Measurements from ENCODE around the gene NAALADL2.

The NAALADL2 gene

GRCh38 chr3:175383813-175384212 lies 524.7 kb downstream of the NAALADL2 start:
- no peak for DNase-seq (ENCODE audit: low read depth)
- TF ChIP-seq, protein P1, sequence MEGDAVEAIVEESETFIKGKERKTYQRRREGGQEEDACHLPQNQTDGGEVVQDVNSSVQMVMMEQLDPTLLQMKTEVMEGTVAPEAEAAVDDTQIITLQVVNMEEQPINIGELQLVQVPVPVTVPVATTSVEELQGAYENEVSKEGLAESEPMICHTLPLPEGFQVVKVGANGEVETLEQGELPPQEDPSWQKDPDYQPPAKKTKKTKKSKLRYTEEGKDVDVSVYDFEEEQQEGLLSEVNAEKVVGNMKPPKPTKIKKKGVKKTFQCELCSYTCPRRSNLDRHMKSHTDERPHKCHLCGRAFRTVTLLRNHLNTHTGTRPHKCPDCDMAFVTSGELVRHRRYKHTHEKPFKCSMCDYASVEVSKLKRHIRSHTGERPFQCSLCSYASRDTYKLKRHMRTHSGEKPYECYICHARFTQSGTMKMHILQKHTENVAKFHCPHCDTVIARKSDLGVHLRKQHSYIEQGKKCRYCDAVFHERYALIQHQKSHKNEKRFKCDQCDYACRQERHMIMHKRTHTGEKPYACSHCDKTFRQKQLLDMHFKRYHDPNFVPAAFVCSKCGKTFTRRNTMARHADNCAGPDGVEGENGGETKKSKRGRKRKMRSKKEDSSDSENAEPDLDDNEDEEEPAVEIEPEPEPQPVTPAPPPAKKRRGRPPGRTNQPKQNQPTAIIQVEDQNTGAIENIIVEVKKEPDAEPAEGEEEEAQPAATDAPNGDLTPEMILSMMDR (IDR thresholded peaks at IDR 0.05; ENCODE audit: low read length, missing control alignments), result no peak
- H3K4me3 ChIP-seq (replicated peaks; ENCODE audit: low read depth, low read length), result no peak overlapping the region

DNA sequence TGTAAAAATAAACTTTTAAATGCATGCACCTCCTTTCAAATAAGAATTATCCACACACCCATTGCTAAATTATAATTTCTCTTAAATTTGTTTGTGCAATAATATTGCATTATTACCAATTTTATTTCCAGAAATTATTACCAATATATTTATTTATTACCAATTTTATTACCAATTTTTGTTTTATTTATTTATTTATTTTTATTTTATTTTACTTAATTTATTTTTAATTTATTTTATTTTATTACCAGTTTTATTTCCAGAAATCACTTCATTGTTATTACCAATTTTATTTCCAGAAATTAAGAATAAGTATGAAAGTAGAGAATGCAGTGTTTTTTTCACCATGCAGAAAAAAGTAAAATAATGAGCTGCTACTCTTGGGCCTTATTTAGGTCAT lies 525.4 kb downstream of the NAALADL2 start:
- no peak for DNase-seq (ENCODE audit: low read depth)
- H3K4me3 ChIP-seq (replicated peaks; ENCODE audit: low read depth, low read length), result no peak overlapping the region
- TF ChIP-seq, protein P1 (IDR thresholded peaks at IDR 0.05; ENCODE audit: low read length, missing control alignments), result no peak

- peak; percentile 90 for DNase-seq (ENCODE audit: low read depth)
- no peak overlapping the region for H3K4me3 ChIP-seq (replicated peaks; ENCODE audit: low read depth, low read length)
- TF ChIP-seq, protein P1 (IDR thresholded peaks at IDR 0.05; ENCODE audit: low read length, missing control alignments), result no peak
Observed at GRCh38 chr3:175386630-175387029, 527.5 kb downstream of the NAALADL2 start.

DNA sequence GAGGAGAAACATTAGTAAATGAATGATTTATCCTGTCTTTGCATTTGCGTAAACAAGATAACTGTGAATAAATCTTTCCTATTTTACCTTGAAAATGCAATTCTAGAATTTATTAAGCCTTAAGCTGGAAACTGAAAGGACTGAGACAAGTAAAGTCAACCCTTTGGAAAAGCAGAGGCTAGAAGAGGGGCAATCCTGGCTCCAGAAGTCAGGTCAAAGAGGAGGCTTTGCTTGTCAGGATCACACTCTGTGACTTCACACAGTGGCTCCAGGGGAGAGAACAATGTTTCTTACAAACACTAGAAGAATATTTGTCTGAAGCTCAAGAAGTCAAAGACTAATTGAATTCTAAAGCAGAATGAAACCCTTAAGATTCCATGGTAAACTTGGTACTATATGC lies 530.4 kb downstream of the NAALADL2 start:
- TF ChIP-seq, protein P1 (IDR thresholded peaks at IDR 0.05; ENCODE audit: low read length, missing control alignments), result no peak
- no peak for DNase-seq (ENCODE audit: low read depth)
- H3K4me3 ChIP-seq (replicated peaks; ENCODE audit: low read depth, low read length), result no peak overlapping the region

- TF ChIP-seq, protein P1 (IDR thresholded peaks at IDR 0.05; ENCODE audit: low read length, missing control alignments), result no peak
- no peak overlapping the region for H3K4me3 ChIP-seq (replicated peaks; ENCODE audit: low read depth, low read length)
- no peak for DNase-seq (ENCODE audit: low read depth)
Observed at GRCh38 chr3:175391601-175392000, 532.5 kb downstream of the NAALADL2 start.

DNA sequence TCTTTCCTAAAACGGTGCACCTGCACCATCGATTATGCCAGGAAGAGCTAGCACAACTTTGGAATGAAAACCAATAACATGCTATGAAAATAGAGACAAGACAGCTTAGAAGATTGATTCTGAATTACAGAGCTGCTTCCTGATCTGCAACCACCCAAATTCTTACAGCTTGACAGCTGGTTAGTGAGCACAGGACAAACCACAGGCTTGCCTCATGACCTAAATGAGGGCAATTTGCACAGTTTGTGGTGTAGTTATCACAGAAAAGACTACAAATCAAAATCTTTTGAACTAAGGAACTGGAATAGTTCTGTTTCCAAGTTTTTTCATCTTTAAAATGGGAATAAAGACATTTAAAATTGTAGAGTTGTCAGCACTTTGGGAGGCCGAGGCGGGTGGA lies 533.5 kb downstream of the NAALADL2 start:
- H3K4me3 ChIP-seq (replicated peaks; ENCODE audit: low read depth, low read length), result no peak overlapping the region
- peak; percentile 28 for DNase-seq (ENCODE audit: low read depth)
- TF ChIP-seq, protein P1 (IDR thresholded peaks at IDR 0.05; ENCODE audit: low read length, missing control alignments), result no peak

DNA sequence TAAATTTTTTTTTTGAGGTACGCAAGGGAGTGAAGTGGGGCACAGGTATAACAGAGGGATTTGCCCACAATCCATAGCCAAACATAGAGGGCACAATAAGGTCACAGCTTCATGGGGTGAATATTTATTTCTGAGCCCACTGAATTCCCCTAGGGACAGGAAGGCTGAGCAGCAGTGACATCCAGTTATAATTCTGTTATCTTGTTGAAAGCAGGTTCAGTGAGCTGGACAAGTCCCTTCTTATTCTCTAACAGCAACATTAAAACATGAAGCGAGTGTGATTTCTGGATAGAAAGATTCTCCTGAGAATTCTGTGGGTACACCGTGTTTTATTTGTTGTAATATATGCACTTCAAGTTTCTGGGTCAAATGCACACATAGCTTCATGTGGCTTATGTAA lies 538.2 kb downstream of the NAALADL2 start:
- TF ChIP-seq, protein P1 (IDR thresholded peaks at IDR 0.05; ENCODE audit: low read length, missing control alignments), result no peak
- no peak for DNase-seq (ENCODE audit: low read depth)
- no peak overlapping the region for H3K4me3 ChIP-seq (replicated peaks; ENCODE audit: low read depth, low read length)
